ENCODE data around the gene LDLRAD4.

Gene LDLRAD4

DNA sequence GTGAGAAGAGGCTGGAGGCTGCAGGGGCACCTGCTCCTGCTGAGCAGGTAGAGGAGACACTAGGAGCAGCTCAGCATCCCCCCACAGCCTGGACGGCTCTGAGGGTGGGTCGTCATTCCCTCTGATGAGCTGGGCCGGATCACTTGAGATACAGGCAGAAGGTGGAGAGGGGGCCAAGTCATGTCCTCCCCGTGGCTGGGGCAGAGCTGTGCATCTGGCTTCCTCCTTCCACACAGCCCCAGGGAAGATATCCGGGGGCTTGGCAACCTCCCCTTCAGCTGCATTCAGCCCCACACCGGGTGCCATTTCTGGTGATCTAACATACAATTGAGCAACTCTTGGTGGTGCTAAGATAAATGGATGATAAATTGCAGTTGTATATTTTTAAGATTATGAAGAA, 236.9 kb downstream of the LDLRAD4 start:
- Histone ChIP-seq H3K4me3 (ENCODE audit: low read length in 2 of 2) (no peak overlapping the region), H2AK5ac (ENCODE audit: low read depth, low read length) (no peak overlapping the region), H3K18ac (ENCODE audit: low read length) (no peak overlapping the region), H3K79me1 (ENCODE audit: low read depth, low read length) (no peaks in the 10 kb centered on the region), H3K9me3 (replicated peaks in 1 of 2; ENCODE audit: control insufficient read depth in 2 of 2, insufficient read depth in 1 of 2, low read depth in 1 of 2, low read length in 2 of 2) (no peaks in the 10 kb centered on the region), H4K91ac (ENCODE audit: low read depth, low read length, poor library complexity) (no peak overlapping the region), H3K27me3 (ENCODE audit: control insufficient read depth in 3 of 3, insufficient read depth in 3 of 3, low read depth in 1 of 3, low read length in 3 of 3) (peaks cover 0 to 24% (median 3%) of the 10 kb centered on the region in 3 experiments), H2BK120ac (ENCODE audit: low read depth, low read length) (no peak overlapping the region), H3K27ac (replicated peaks; ENCODE audit: low read length) (no peak overlapping the region), H3K4ac (ENCODE audit: low read length) (no peak overlapping the region), H3K36me3 (replicated peaks in 1 of 2; ENCODE audit: control insufficient read depth in 2 of 2, insufficient read depth in 2 of 2, low read length in 2 of 2) (no peaks in the 10 kb centered on the region), H3K9ac (ENCODE audit: low read depth, low read length, poor library complexity) (no peak overlapping the region), H2BK15ac (ENCODE audit: low read length) (no peak overlapping the region), H3K23ac (ENCODE audit: low read depth, low read length, poor library complexity) (no peak overlapping the region), H2BK5ac (ENCODE audit: low read length) (no peak overlapping the region), H2BK12ac (ENCODE audit: low read length) (no peak overlapping the region), H3K14ac (ENCODE audit: low read length) (no peak overlapping the region), H3K4me1 (ENCODE audit: control insufficient read depth in 2 of 2, insufficient read depth in 1 of 2, low read depth in 1 of 2, low read length in 2 of 2) (peaks cover 4 to 7% of the 10 kb centered on the region in 2 donors), H4K8ac (ENCODE audit: low read depth, low read length) (no peak overlapping the region), H2AFZ (ENCODE audit: low read length) (no peak overlapping the region), H3K4me2 (ENCODE audit: insufficient read depth, low read length, poor library complexity, severe bottlenecking) (no peak overlapping the region)
- no CpG with 5 or more reads among the region's 6 CpGs for WGBS, 2 donors (ENCODE audit: extremely low coverage in 2 of 2, insufficient read length in 2 of 2, insufficient replicate concordance in 1 of 2)
- no peak for DNase-seq (ENCODE audit: low spot score)

- DNase-seq (ENCODE audit: low spot score) = no peak
Observed at GRCh38 chr18:13455960-13456481, 237.5 kb downstream of the LDLRAD4 start.

DNA sequence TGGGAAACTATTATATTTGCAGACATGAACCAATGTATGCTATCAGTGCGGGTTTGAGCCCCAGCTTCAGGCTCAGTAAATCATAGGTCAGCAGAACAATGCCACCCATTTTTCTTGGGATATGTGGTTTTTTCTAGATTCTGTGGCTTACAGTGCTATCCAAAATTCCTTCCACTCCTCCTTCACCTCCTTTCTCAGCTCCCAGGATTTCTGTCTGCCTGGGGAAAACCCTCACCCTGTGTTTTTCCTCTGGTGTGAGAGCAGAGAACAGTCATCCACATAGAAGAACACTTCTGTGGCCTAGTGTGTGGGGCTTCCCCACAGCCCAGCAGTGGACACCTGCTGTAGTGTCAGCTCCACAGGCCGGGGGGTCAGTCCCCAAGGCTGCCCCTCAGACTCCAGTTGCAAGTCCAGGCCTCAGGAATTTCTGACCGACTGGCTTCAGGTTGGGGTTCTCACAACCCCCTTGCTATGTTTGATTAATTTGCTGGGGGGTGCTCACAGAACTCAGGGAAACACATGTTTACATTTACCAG, 238.2 kb downstream of the LDLRAD4 start:
- no peak overlapping the region for H3K18ac ChIP-seq (ENCODE audit: low read length)
- peaks cover 4 to 7% of the 10 kb centered on the region in 2 donors for H3K4me1 ChIP-seq (ENCODE audit: control insufficient read depth in 2 of 2, insufficient read depth in 1 of 2, low read depth in 1 of 2, low read length in 2 of 2)
- H2BK5ac ChIP-seq (ENCODE audit: low read length) = no peak overlapping the region
- H2BK12ac ChIP-seq (ENCODE audit: low read length) = no peak overlapping the region
- no peak overlapping the region for H4K91ac ChIP-seq (ENCODE audit: low read depth, low read length, poor library complexity)
- peaks cover 0 to 16% (median 3%) of the 10 kb centered on the region in 3 experiments for H3K27me3 ChIP-seq (ENCODE audit: control insufficient read depth in 3 of 3, insufficient read depth in 3 of 3, low read depth in 1 of 3, low read length in 3 of 3)
- H2AFZ ChIP-seq (ENCODE audit: low read length) = no peak overlapping the region
- H3K4me3 ChIP-seq (ENCODE audit: low read length in 2 of 2) = no peak overlapping the region
- no peak overlapping the region for H3K14ac ChIP-seq (ENCODE audit: low read length)
- H3K9me3 ChIP-seq (replicated peaks in 1 of 2; ENCODE audit: control insufficient read depth in 2 of 2, insufficient read depth in 1 of 2, low read depth in 1 of 2, low read length in 2 of 2) = no peaks in the 10 kb centered on the region
- H3K9ac ChIP-seq (ENCODE audit: low read depth, low read length, poor library complexity) = no peak overlapping the region
- no peak overlapping the region for H3K27ac ChIP-seq (replicated peaks; ENCODE audit: low read length)
- no peak overlapping the region for H2AK5ac ChIP-seq (ENCODE audit: low read depth, low read length)
- no peak overlapping the region for H3K4me2 ChIP-seq (ENCODE audit: insufficient read depth, low read length, poor library complexity, severe bottlenecking)
- DNase-seq (ENCODE audit: low spot score) = no peak
- no peak overlapping the region for H2BK15ac ChIP-seq (ENCODE audit: low read length)
- H3K36me3 ChIP-seq (replicated peaks in 1 of 2; ENCODE audit: control insufficient read depth in 2 of 2, insufficient read depth in 2 of 2, low read length in 2 of 2) = no peaks in the 10 kb centered on the region
- no peaks in the 10 kb centered on the region for H3K79me1 ChIP-seq (ENCODE audit: low read depth, low read length)
- no peak overlapping the region for H4K8ac ChIP-seq (ENCODE audit: low read depth, low read length)
- no peak overlapping the region for H3K4ac ChIP-seq (ENCODE audit: low read length)
- H2BK120ac ChIP-seq (ENCODE audit: low read depth, low read length) = no peak overlapping the region
- WGBS, 2 donors (ENCODE audit: extremely low coverage in 2 of 2, insufficient read length in 2 of 2, insufficient replicate concordance in 1 of 2) = no CpG with 5 or more reads among the region's 3 CpGs
- no peak overlapping the region for H3K23ac ChIP-seq (ENCODE audit: low read depth, low read length, poor library complexity)

More at GRCh38 chr18:13455960-13456481, 237.5 kb downstream of the LDLRAD4 start:
- H3K27me3 ChIP-seq (ENCODE audit: control insufficient read depth in 3 of 3, insufficient read depth in 3 of 3, low read depth in 1 of 3, low read length in 3 of 3) = peaks cover 0 to 19% (median 3%) of the 10 kb centered on the region in 3 experiments
- no peak overlapping the region for H2BK120ac ChIP-seq (ENCODE audit: low read depth, low read length)
- no peak overlapping the region for H2AK5ac ChIP-seq (ENCODE audit: low read depth, low read length)
- no peaks in the 10 kb centered on the region for H3K79me1 ChIP-seq (ENCODE audit: low read depth, low read length)
- H4K91ac ChIP-seq (ENCODE audit: low read depth, low read length, poor library complexity) = no peak overlapping the region
- no peak overlapping the region for H3K27ac ChIP-seq (replicated peaks; ENCODE audit: low read length)
- H2BK5ac ChIP-seq (ENCODE audit: low read length) = no peak overlapping the region
- peak overlapping the region; percentile 51 for H3K14ac ChIP-seq (ENCODE audit: low read length)
- no peak overlapping the region for H3K9ac ChIP-seq (ENCODE audit: low read depth, low read length, poor library complexity)
- H3K4ac ChIP-seq (ENCODE audit: low read length) = no peak overlapping the region
- no peak overlapping the region for H2BK12ac ChIP-seq (ENCODE audit: low read length)
- no peak overlapping the region for H4K8ac ChIP-seq (ENCODE audit: low read depth, low read length)
- no peak overlapping the region for H3K4me2 ChIP-seq (ENCODE audit: insufficient read depth, low read length, poor library complexity, severe bottlenecking)
- peak overlapping the region; percentile 60 for H3K18ac ChIP-seq (ENCODE audit: low read length)
- no peaks in the 10 kb centered on the region for H3K36me3 ChIP-seq (replicated peaks in 1 of 2; ENCODE audit: control insufficient read depth in 2 of 2, insufficient read depth in 2 of 2, low read length in 2 of 2)
- no CpG with 5 or more reads among the region's 19 CpGs for WGBS, 2 donors (ENCODE audit: extremely low coverage in 2 of 2, insufficient read length in 2 of 2, insufficient replicate concordance in 1 of 2)
- no peak overlapping the region for H3K4me3 ChIP-seq (ENCODE audit: low read length in 2 of 2)
- H3K4me1 ChIP-seq (ENCODE audit: control insufficient read depth in 2 of 2, insufficient read depth in 1 of 2, low read depth in 1 of 2, low read length in 2 of 2) = peaks cover 4 to 7% of the 10 kb centered on the region in 2 donors
- H2BK15ac ChIP-seq (ENCODE audit: low read length) = no peak overlapping the region
- no peak overlapping the region for H3K23ac ChIP-seq (ENCODE audit: low read depth, low read length, poor library complexity)
- H3K9me3 ChIP-seq (replicated peaks in 1 of 2; ENCODE audit: control insufficient read depth in 2 of 2, insufficient read depth in 1 of 2, low read depth in 1 of 2, low read length in 2 of 2) = no peaks in the 10 kb centered on the region
- no peak overlapping the region for H2AFZ ChIP-seq (ENCODE audit: low read length)

DNA sequence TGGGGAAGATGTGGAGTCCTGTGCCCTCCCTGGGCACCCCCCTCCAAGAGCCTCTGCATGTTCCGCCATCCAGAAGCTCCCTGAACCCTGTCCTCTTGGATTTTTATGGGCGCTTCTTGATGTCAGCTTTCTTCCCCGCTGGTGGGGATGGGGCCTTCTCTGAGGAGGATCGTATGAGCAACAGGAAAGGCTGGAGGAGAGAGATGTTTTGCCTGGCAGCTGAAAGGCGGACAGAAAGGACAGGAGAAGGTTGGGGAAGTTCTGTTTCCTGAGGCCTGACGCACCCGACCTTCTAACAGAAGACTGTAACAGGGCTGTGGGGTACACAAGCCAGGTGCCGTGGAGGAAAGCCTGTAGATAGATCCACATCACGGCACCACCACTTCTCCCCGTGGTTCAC, 238.8 kb downstream of the LDLRAD4 start:
- peaks cover 4 to 5% of the 10 kb centered on the region in 2 donors for H3K4me1 ChIP-seq (ENCODE audit: control insufficient read depth in 2 of 2, insufficient read depth in 1 of 2, low read depth in 1 of 2, low read length in 2 of 2)
- H3K23ac ChIP-seq (ENCODE audit: low read depth, low read length, poor library complexity) = no peak overlapping the region
- no peak overlapping the region for H2BK120ac ChIP-seq (ENCODE audit: low read depth, low read length)
- no peak overlapping the region for H3K4ac ChIP-seq (ENCODE audit: low read length)
- H2BK12ac ChIP-seq (ENCODE audit: low read length) = no peak overlapping the region
- H3K4me3 ChIP-seq (ENCODE audit: low read length in 2 of 2) = no peak overlapping the region
- no peak for DNase-seq (ENCODE audit: low spot score)
- no CpG with 5 or more reads among the region's 10 CpGs for WGBS, 2 donors (ENCODE audit: extremely low coverage in 2 of 2, insufficient read length in 2 of 2, insufficient replicate concordance in 1 of 2)
- no peaks in the 10 kb centered on the region for H3K9me3 ChIP-seq (replicated peaks in 1 of 2; ENCODE audit: control insufficient read depth in 2 of 2, insufficient read depth in 1 of 2, low read depth in 1 of 2, low read length in 2 of 2)
- no peak overlapping the region for H3K18ac ChIP-seq (ENCODE audit: low read length)
- peaks cover 0 to 11% (median 3%) of the 10 kb centered on the region in 3 experiments for H3K27me3 ChIP-seq (ENCODE audit: control insufficient read depth in 3 of 3, insufficient read depth in 3 of 3, low read depth in 1 of 3, low read length in 3 of 3)
- no peak overlapping the region for H2AFZ ChIP-seq (ENCODE audit: low read length)
- H2AK5ac ChIP-seq (ENCODE audit: low read depth, low read length) = no peak overlapping the region
- no peak overlapping the region for H4K8ac ChIP-seq (ENCODE audit: low read depth, low read length)
- no peak overlapping the region for H4K91ac ChIP-seq (ENCODE audit: low read depth, low read length, poor library complexity)
- no peaks in the 10 kb centered on the region for H3K79me1 ChIP-seq (ENCODE audit: low read depth, low read length)
- H3K27ac ChIP-seq (replicated peaks; ENCODE audit: low read length) = no peak overlapping the region
- H3K14ac ChIP-seq (ENCODE audit: low read length) = no peak overlapping the region
- H3K36me3 ChIP-seq (replicated peaks in 1 of 2; ENCODE audit: control insufficient read depth in 2 of 2, insufficient read depth in 2 of 2, low read length in 2 of 2) = no peaks in the 10 kb centered on the region
- no peak overlapping the region for H3K9ac ChIP-seq (ENCODE audit: low read depth, low read length, poor library complexity)
- H2BK15ac ChIP-seq (ENCODE audit: low read length) = no peak overlapping the region
- no peak overlapping the region for H3K4me2 ChIP-seq (ENCODE audit: insufficient read depth, low read length, poor library complexity, severe bottlenecking)
- no peak overlapping the region for H2BK5ac ChIP-seq (ENCODE audit: low read length)
